WTC11 (cell line): ENCODE measurements around the gene MERTK. TPM values are rescaled to one million over a fixed set of nuclear protein-coding genes. Genes with fewer than 3 reads are reported as not detected.
A peak's percentile ranks its signal among the peaks of the same experiment; 100 is the strongest.

Experiments used
- ATAC-seq: fragments of 200-7000 bp; cut with Tn5 transposase; 2 replicates; pipeline ENCODE4 v1.10.0; 2021; ENCODE audit warnings: mild to moderate bottlenecking, moderate library complexity
- CTCF ChIA-PET: fragments of 300-600 bp; sonication (Branson Sonifier 250); formaldehyde crosslinking; loops from one replicate; lab custom pipeline; 2021; ENCODE audit warnings: antibody characterized with exemption; lab: Charles Lee
- POLR2A ChIA-PET: fragments of 350-600 bp; sonication (Branson Sonifier 250); formaldehyde crosslinking; loops from one replicate; lab custom pipeline; 2021; ENCODE audit warnings: antibody characterized with exemption; lab: Charles Lee
- DNase-seq: peaks from one replicate; pipeline ENCODE4 v3.0.0; 2021; ENCODE audit warnings: low spot score
- H3K27ac Mint-ChIP-seq: 2 replicates; pipeline ENCODE4 v1.8.0; 2021; ENCODE audit warnings: mixed read lengths
- H3K27me3 Mint-ChIP-seq: 2 replicates; pipeline ENCODE4 v1.8.0; 2021; ENCODE audit warnings: low read depth, mild to moderate bottlenecking, moderate library complexity, mixed read lengths
- H3K36me3 Mint-ChIP-seq: 2 replicates; pipeline ENCODE4 v1.8.0; 2021; ENCODE audit warnings: mixed read lengths
- H3K4me1 Mint-ChIP-seq: 2 replicates; pipeline ENCODE4 v1.8.0; 2022; ENCODE audit warnings: mixed read lengths
- H3K4me3 Mint-ChIP-seq: 2 replicates; pipeline ENCODE4 v1.8.0; 2021; ENCODE audit warnings: mild to moderate bottlenecking, moderate library complexity, mixed read lengths
- H3K9me3 Mint-ChIP-seq: 2 replicates; pipeline ENCODE4 v1.8.0; 2021; ENCODE audit warnings: mixed read lengths
- E2F1 ChIP-seq: sonication (generic); formaldehyde crosslinking; IDR thresholded peaks from 2 replicates; pipeline ENCODE4 v1.8.0; 2022; ENCODE audit warnings: mild to moderate bottlenecking, missing genetic modification reagents
- E2F4 ChIP-seq: sonication (generic); formaldehyde crosslinking; IDR thresholded peaks from 2 replicates; pipeline ENCODE4 v1.8.1; 2022; ENCODE audit warnings: low read depth, mild to moderate bottlenecking, moderate library complexity, missing genetic modification reagents, borderline replicate concordance
- ELF4 ChIP-seq: sonication (generic); formaldehyde crosslinking; IDR thresholded peaks from 2 replicates; pipeline ENCODE4 v1.8.1; 2022; ENCODE audit warnings: low read depth, mild to moderate bottlenecking, moderate library complexity, missing genetic modification reagents
- EMX1 ChIP-seq: fragments of 250-450 bp; sonication (Bioruptor Pico); IDR thresholded peaks from 2 replicates; pipeline ENCODE4 v1.8.0; 2021; ENCODE audit warnings: mild to moderate bottlenecking
- ETV6 ChIP-seq: sonication (generic); formaldehyde crosslinking; IDR thresholded peaks from 2 replicates; pipeline ENCODE4 v1.8.1; 2022; ENCODE audit warnings: mild to moderate bottlenecking, missing genetic modification reagents
- FOXJ3 ChIP-seq: sonication (generic); formaldehyde crosslinking; IDR thresholded peaks from 2 replicates; pipeline ENCODE4 v1.9.0; 2021; ENCODE audit warnings: missing genetic modification reagents, mild to moderate bottlenecking, borderline replicate concordance
- FOXP1 ChIP-seq: sonication (generic); formaldehyde crosslinking; IDR thresholded peaks from 2 replicates; pipeline ENCODE4 v1.8.0; 2022; ENCODE audit warnings: missing genetic modification reagents, mild to moderate bottlenecking, moderate library complexity, borderline replicate concordance
- FOXP4 ChIP-seq: sonication (generic); formaldehyde crosslinking; IDR thresholded peaks from 2 replicates; pipeline ENCODE4 v1.8.0; 2022; ENCODE audit warnings: mild to moderate bottlenecking, missing genetic modification reagents
- KAT7 ChIP-seq: sonication (generic); formaldehyde crosslinking; IDR thresholded peaks from 2 replicates; pipeline ENCODE4 v1.8.1; 2023; ENCODE audit warnings: missing genetic modification reagents, mild to moderate bottlenecking, borderline replicate concordance
- MAX ChIP-seq: sonication (generic); formaldehyde crosslinking; IDR thresholded peaks from 2 replicates; pipeline ENCODE4 v1.8.0; 2022; ENCODE audit warnings: mild to moderate bottlenecking, missing genetic modification reagents
- MXD4 ChIP-seq: fragments of 250-450 bp; sonication (Bioruptor Pico); IDR thresholded peaks from 2 replicates; pipeline ENCODE4 v1.8.0; 2021; ENCODE audit warnings: mild to moderate bottlenecking, moderate library complexity, borderline replicate concordance
- NFYB ChIP-seq: sonication (generic); formaldehyde crosslinking; conservative IDR thresholded peaks from 2 replicates; pipeline ENCODE4 v1.8.0; 2022; ENCODE audit warnings: low read depth, missing genetic modification reagents
- NR1H2 ChIP-seq: sonication (generic); formaldehyde crosslinking; IDR thresholded peaks from 2 replicates; pipeline ENCODE4 v1.9.0; 2021; ENCODE audit warnings: mild to moderate bottlenecking, moderate library complexity, missing genetic modification reagents
- NR2C2 ChIP-seq: sonication (generic); formaldehyde crosslinking; IDR thresholded peaks from 2 replicates; pipeline ENCODE4 v1.8.0; 2022; ENCODE audit warnings: mild to moderate bottlenecking, missing genetic modification reagents
- OVOL2 ChIP-seq: fragments of 250-450 bp; sonication (Bioruptor Pico); IDR thresholded peaks from 2 replicates; pipeline ENCODE4 v1.9.0; 2021; ENCODE audit warnings: mild to moderate bottlenecking, borderline replicate concordance
- SOX15 ChIP-seq: fragments of 250-450 bp; sonication (Bioruptor Pico); IDR thresholded peaks from 2 replicates; pipeline ENCODE4 v1.9.0; 2021; ENCODE audit warnings: mild to moderate bottlenecking
- ZMAT4 ChIP-seq: fragments of 250-450 bp; sonication (Bioruptor Pico); IDR thresholded peaks from 2 replicates; pipeline ENCODE4 v1.9.0; 2021; ENCODE audit warnings: mild to moderate bottlenecking
- ZNF138 ChIP-seq: sonication (generic); formaldehyde crosslinking; conservative IDR thresholded peaks from 2 replicates; pipeline ENCODE4 v1.8.1; 2022; ENCODE audit warnings: mild to moderate bottlenecking, moderate library complexity, missing genetic modification reagents
- total RNA-seq: library from RNA; stranded (reverse); gene quantifications from 3 replicates; pipeline ENCODE4 v1.2.3, GENCODE V29; 2021
- TF ChIP-seq, protein P1 (sequence below): sonication (generic); formaldehyde crosslinking; IDR thresholded peaks from 2 replicates; pipeline ENCODE4 v1.8.1; 2022; ENCODE audit warnings: mild to moderate bottlenecking, moderate library complexity, missing genetic modification reagents
- TF ChIP-seq, protein P2 (sequence below): sonication (generic); formaldehyde crosslinking; IDR thresholded peaks from 2 replicates; pipeline ENCODE4 v1.8.0; 2023; ENCODE audit warnings: mild to moderate bottlenecking, missing genetic modification reagents

Gene MERTK
- total RNA-seq, 1 experiment from 2014 or later = 6.9 TPM

DNA sequence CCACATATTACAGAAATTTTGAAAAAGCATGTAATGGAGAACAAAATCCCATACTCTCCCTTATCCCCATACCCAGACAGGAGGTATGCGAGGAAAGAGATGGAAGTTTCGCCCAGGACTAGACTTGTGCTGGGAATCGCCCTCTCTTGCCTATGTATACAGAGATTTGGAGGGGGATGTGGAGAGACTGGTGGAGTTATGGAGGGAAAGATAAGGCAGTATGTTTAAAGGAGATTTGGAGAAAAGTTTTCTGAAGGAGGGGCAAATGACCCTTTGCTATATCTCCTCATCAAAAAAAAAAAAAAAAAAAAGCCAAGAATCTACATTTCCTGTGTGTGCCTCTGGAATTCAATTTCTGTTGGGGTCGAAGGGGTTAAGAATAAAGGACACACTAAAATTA lies 75.3 kb downstream of the MERTK start:
- peak overlapping the region; percentile 13; the same call in 1 of the 2 replicates for H3K27ac Mint-ChIP-seq
- ATAC-seq (no peak), DNase-seq (no peak)
- 0 out of 2 replicates have a peak, but pooled peaks cover 2% of the 10 kb centered on the region for H3K4me1 Mint-ChIP-seq
- CTCF ChIA-PET = no interaction called here
- no peak overlapping the region for H3K4me3 Mint-ChIP-seq
- H3K9me3 Mint-ChIP-seq = peaks cover 14% of the 10 kb centered on the region
- TF ChIP-seq MAX (CRISPR knock-in tag) (no peak), EMX1 (CRISPR knock-in tag) (no peak), OVOL2 (CRISPR knock-in tag) (no peak), FOXP1 (CRISPR knock-in tag) (no peak), NR1H2 (CRISPR knock-in tag) (no peak), SOX15 (no peak), FOXP4 (CRISPR knock-in tag) (no peak), NR2C2 (CRISPR knock-in tag) (no peak), ZNF138 (CRISPR knock-in tag) (no peak), KAT7 (CRISPR knock-in tag) (no peak), ETV6 (CRISPR knock-in tag) (no peak), ZMAT4 (CRISPR knock-in tag) (no peak), NFYB (CRISPR knock-in tag) (no peak), E2F1 (CRISPR knock-in tag) (no peak), ELF4 (CRISPR knock-in tag) (no peak), E2F4 (CRISPR knock-in tag) (no peak), FOXJ3 (CRISPR knock-in tag) (no peak), MXD4 (CRISPR knock-in tag) (no peak)
- TF ChIP-seq, protein P1, sequence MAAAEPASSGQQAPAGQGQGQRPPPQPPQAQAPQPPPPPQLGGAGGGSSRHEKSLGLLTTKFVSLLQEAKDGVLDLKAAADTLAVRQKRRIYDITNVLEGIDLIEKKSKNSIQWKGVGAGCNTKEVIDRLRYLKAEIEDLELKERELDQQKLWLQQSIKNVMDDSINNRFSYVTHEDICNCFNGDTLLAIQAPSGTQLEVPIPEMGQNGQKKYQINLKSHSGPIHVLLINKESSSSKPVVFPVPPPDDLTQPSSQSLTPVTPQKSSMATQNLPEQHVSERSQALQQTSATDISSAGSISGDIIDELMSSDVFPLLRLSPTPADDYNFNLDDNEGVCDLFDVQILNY (CRISPR knock-in tag) = no peak
- TF ChIP-seq, protein P2, sequence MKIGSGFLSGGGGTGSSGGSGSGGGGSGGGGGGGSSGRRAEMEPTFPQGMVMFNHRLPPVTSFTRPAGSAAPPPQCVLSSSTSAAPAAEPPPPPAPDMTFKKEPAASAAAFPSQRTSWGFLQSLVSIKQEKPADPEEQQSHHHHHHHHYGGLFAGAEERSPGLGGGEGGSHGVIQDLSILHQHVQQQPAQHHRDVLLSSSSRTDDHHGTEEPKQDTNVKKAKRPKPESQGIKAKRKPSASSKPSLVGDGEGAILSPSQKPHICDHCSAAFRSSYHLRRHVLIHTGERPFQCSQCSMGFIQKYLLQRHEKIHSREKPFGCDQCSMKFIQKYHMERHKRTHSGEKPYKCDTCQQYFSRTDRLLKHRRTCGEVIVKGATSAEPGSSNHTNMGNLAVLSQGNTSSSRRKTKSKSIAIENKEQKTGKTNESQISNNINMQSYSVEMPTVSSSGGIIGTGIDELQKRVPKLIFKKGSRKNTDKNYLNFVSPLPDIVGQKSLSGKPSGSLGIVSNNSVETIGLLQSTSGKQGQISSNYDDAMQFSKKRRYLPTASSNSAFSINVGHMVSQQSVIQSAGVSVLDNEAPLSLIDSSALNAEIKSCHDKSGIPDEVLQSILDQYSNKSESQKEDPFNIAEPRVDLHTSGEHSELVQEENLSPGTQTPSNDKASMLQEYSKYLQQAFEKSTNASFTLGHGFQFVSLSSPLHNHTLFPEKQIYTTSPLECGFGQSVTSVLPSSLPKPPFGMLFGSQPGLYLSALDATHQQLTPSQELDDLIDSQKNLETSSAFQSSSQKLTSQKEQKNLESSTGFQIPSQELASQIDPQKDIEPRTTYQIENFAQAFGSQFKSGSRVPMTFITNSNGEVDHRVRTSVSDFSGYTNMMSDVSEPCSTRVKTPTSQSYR (CRISPR knock-in tag) = no peak
- POLR2A ChIA-PET = no interaction called here
- peaks cover 30% of the 10 kb centered on the region for H3K36me3 Mint-ChIP-seq
- no peaks in the 10 kb centered on the region for H3K27me3 Mint-ChIP-seq
